HCT116 (cell line): Measurements from ENCODE around the gene CDKAL1. TPM values are rescaled to one million over a fixed set of nuclear protein-coding genes. Genes with fewer than 3 reads are reported as not detected.

Experiments
- ATAC-seq: fragments of 200-7000 bp; cut with Tn5 transposase; 2 replicates; pipeline ENCODE4 v1.9.1; 2020; ENCODE audit warnings: mild to moderate bottlenecking, moderate library complexity
- BruUV-seq: library from RNA; stranded (reverse); fragments of 400-500 nt; replicated peaks from 2 replicates; lab custom pipeline; 2021; lab: Mats Ljungman, UMichigan
- CTCF ChIA-PET: fragments of 300-600 bp; sonication (Branson Sonifier 250); formaldehyde crosslinking; loops from one replicate; lab custom pipeline; 2021; ENCODE audit warnings: antibody characterized with exemption; lab: Charles Lee
- POLR2A ChIA-PET: fragments of 300-600, 350-600 bp; sonication (Branson Sonifier 250); formaldehyde crosslinking; loops from one replicate; lab custom pipeline; 2021; ENCODE audit warnings: antibody characterized with exemption; lab: Charles Lee
- RAD21 ChIA-PET, 2 experiments: fragments of 300-600 bp; sonication (Branson Sonifier 250); formaldehyde crosslinking; loops; one replicate each; lab custom pipeline; 2023; ENCODE audit warnings: low total read pairs in 2 of 2; ENCODE audit not compliant: uncharacterized antibody in 2 of 2, unreplicated experiment in 2 of 2, low non-redundant PET in 1 of 2; lab: Charles Lee
- DNase-seq: peaks from one replicate; pipeline ENCODE4 v3.0.0-alpha.2; 2010; ENCODE audit warnings: low read depth, low spot score
- H2AFZ ChIP-seq: fragments of 200-600 bp; shearing (Covaris generic), sonication (generic); 2 replicates; pipeline ENCODE4 v1.6.1; 2017; ENCODE audit warnings: low read depth, mixed run types, mixed read lengths, antibody characterized with exemption, low read length; ENCODE audit not compliant: poor library complexity, severe bottlenecking
- H3K27ac ChIP-seq: 2 replicates; pipeline ENCODE4 v1.5.1; 2012; ENCODE audit warnings: low read depth, low read length
- H3K27me3 ChIP-seq: fragments of 200-600 bp; sonication (generic); 2 replicates; pipeline ENCODE4 v1.6.1; 2016; ENCODE audit warnings: mixed run types, low read length, mixed read lengths; ENCODE audit not compliant: insufficient read depth
- H3K36me3 ChIP-seq, 2 experiments: fragments of 200-500 bp in 1 of 2; fragments of 200-600 bp in 1 of 2; sonication (Bioruptor generic) in 1 of 2; sonication (generic) in 1 of 2; 2 replicates each; pipeline versions ENCODE4 v1.5.1 to v1.6.1; 2014 to 2016; ENCODE audit warnings: low read length in 2 of 2, inconsistent platforms in 1 of 2, mixed read lengths in 1 of 2, mixed run types in 1 of 2; ENCODE audit not compliant: insufficient read depth in 2 of 2, control insufficient read depth in 1 of 2
- H3K4me1 ChIP-seq, 2 experiments: fragments of 200-600 bp in 1 of 2; sonication (generic) in 1 of 2; 2 replicates each; pipeline versions ENCODE4 v1.5.1 to v1.6.1; 2012 to 2017; ENCODE audit warnings: low read length in 2 of 2, inconsistent platforms in 1 of 2, mild to moderate bottlenecking in 1 of 2, mixed read lengths in 1 of 2, mixed run types in 1 of 2, moderate library complexity in 1 of 2; ENCODE audit not compliant: insufficient read depth in 2 of 2, control insufficient read depth in 1 of 2
- H3K4me2 ChIP-seq: fragments of 200-600 bp; sonication (generic); 2 replicates; pipeline ENCODE4 v1.6.1; 2017; ENCODE audit warnings: mixed run types, low read length, mixed read lengths
- H3K4me3 ChIP-seq, 2 experiments: fragments of 200-600 bp in 1 of 2; sonication (generic) in 1 of 2; replicated peaks in 1 of 2; 2 replicates each; pipeline ENCODE4 v1.5.1; 2011 to 2016; ENCODE audit warnings: low read length in 2 of 2, control low read depth in 1 of 2, low read depth in 1 of 2, mild to moderate bottlenecking in 1 of 2, mixed read lengths in 1 of 2, mixed run types in 1 of 2
- H3K79me2 ChIP-seq: fragments of 200-600 bp; sonication (generic); 2 replicates; pipeline ENCODE4 v1.6.1; 2017; ENCODE audit warnings: mild to moderate bottlenecking, mixed run types, low read length, moderate library complexity, mixed read lengths; ENCODE audit not compliant: insufficient read depth
- H3K9ac ChIP-seq: fragments of 200-600 bp; sonication (generic); 2 replicates; pipeline ENCODE4 v1.6.1; 2016; ENCODE audit warnings: low read length, mixed read lengths
- H3K9me2 ChIP-seq: fragments of 200-600 bp; sonication (generic), shearing (Covaris generic); 2 replicates; pipeline ENCODE4 v1.6.1; 2017; ENCODE audit warnings: mixed run types, mild to moderate bottlenecking, moderate library complexity; ENCODE audit not compliant: insufficient read depth
- H3K9me3 ChIP-seq, 2 experiments: fragments of 200-500 bp in 1 of 2; fragments of 200-600 bp in 1 of 2; sonication (Bioruptor generic) in 1 of 2; sonication (generic) in 1 of 2; 2 replicates each; pipeline ENCODE4 v1.6.1; 2014 to 2017; ENCODE audit warnings: low read length in 2 of 2, mixed read lengths in 2 of 2, inconsistent platforms in 1 of 2, low read depth in 1 of 2, mild to moderate bottlenecking in 1 of 2, mixed run types in 1 of 2, moderate library complexity in 1 of 2; ENCODE audit not compliant: control insufficient read depth in 1 of 2, insufficient read depth in 1 of 2
- H4K20me1 ChIP-seq: fragments of 200-600 bp; sonication (generic), shearing (Covaris generic); 2 replicates; pipeline ENCODE4 v1.6.1; 2017; ENCODE audit warnings: mixed run types, mild to moderate bottlenecking, moderate library complexity; ENCODE audit not compliant: insufficient read depth
- ATF3 ChIP-seq: IDR thresholded peaks from 2 replicates; pipeline ENCODE4 v1.6.1; 2012
- CBX3 ChIP-seq: IDR thresholded peaks from 2 replicates; pipeline ENCODE4 v1.6.1; 2012; ENCODE audit warnings: low read depth
- CEBPB ChIP-seq: IDR thresholded peaks from 2 replicates; pipeline ENCODE4 v1.6.1; 2012; ENCODE audit warnings: low read depth
- CTCF ChIP-seq, 3 experiments: fragments of 200-600 bp in 1 of 3; sonication (generic) in 1 of 3; IDR thresholded peaks in 2 of 3; conservative IDR thresholded peaks in 1 of 3; 2 replicates each; pipeline ENCODE4 v1.5.1; 2012 to 2017; ENCODE audit warnings: low read depth in 2 of 3, low read length in 2 of 3, antibody characterized with exemption in 1 of 3, borderline replicate concordance in 1 of 3, control low read depth in 1 of 3, mild to moderate bottlenecking in 1 of 3, mixed read lengths in 1 of 3, mixed run types in 1 of 3, moderate library complexity in 1 of 3; ENCODE audit not compliant: insufficient read depth in 1 of 3
- EGR1 ChIP-seq: IDR thresholded peaks from 2 replicates; pipeline ENCODE4 v1.6.1; 2012; ENCODE audit warnings: low read depth
- ELF1 ChIP-seq: IDR thresholded peaks from 2 replicates; pipeline ENCODE4 v1.6.1; 2012; ENCODE audit warnings: low read depth, borderline replicate concordance
- EZH2 ChIP-seq: fragments of 200-600 bp; sonication (generic); IDR thresholded peaks from 2 replicates; pipeline ENCODE4 v1.6.1; 2017; ENCODE audit warnings: antibody characterized with exemption, mixed run types
- EZH2phosphoT487 ChIP-seq: fragments of 200-600 bp; IDR thresholded peaks from 2 replicates; pipeline ENCODE4 v1.6.1; 2018; ENCODE audit warnings: antibody characterized with exemption, borderline replicate concordance
- MAX ChIP-seq: IDR thresholded peaks from 2 replicates; pipeline ENCODE4 v1.6.1; 2012
- POLR2A ChIP-seq: IDR thresholded peaks from 2 replicates; pipeline ENCODE4 v1.7.0; 2011; ENCODE audit warnings: borderline replicate concordance; ENCODE audit not compliant: insufficient read depth, insufficient read length; ENCODE audit errors: extremely low read depth
- POLR2AphosphoS5 ChIP-seq: IDR thresholded peaks from 2 replicates; pipeline ENCODE4 v1.6.1; 2011; ENCODE audit warnings: mild to moderate bottlenecking, low read depth, low read length, moderate library complexity
- RAD21 ChIP-seq: IDR thresholded peaks from 2 replicates; pipeline ENCODE4 v1.6.1; 2012; ENCODE audit warnings: low read depth, mild to moderate bottlenecking
- REST ChIP-seq: IDR thresholded peaks from 2 replicates; pipeline ENCODE4 v1.6.1; 2012; ENCODE audit warnings: low read depth
- SIN3A ChIP-seq: IDR thresholded peaks from 2 replicates; pipeline ENCODE4 v1.6.1; 2012; ENCODE audit warnings: low read depth
- SP1 ChIP-seq: IDR thresholded peaks from 2 replicates; pipeline ENCODE4 v1.6.1; 2012; ENCODE audit warnings: low read depth
- SRF ChIP-seq: IDR thresholded peaks from 2 replicates; pipeline ENCODE4 v1.6.1; 2012; ENCODE audit warnings: low read depth
- TCF7L2 ChIP-seq: IDR thresholded peaks from 2 replicates; pipeline ENCODE4 v1.7.0; 2011; ENCODE audit warnings: borderline replicate concordance, inconsistent platforms; ENCODE audit not compliant: insufficient read depth, insufficient read length; ENCODE audit errors: extremely low read depth
- ZBTB33 ChIP-seq: IDR thresholded peaks from 2 replicates; pipeline ENCODE4 v1.6.1; 2011; ENCODE audit warnings: mild to moderate bottlenecking, low read length, moderate library complexity; ENCODE audit not compliant: insufficient replicate concordance; ENCODE audit errors: extremely low read depth
- ZFX ChIP-seq: fragments of 450-650 bp; IDR thresholded peaks from 2 replicates; pipeline ENCODE4 v1.6.1; 2017
- ZNF274 ChIP-seq: fragments of 200-500 bp; sonication (Bioruptor generic); IDR thresholded peaks from 2 replicates; pipeline ENCODE4 v1.6.1; 2014; ENCODE audit warnings: mild to moderate bottlenecking, low read depth, low read length, inconsistent platforms
- intact Hi-C: fragments of 100-400 bp; cut with micrococcal nuclease; formaldehyde crosslinking; loops from 2 replicates; pipeline ENCODE4 v1.10.0; 2022
- total RNA-seq: library from RNA; stranded (reverse); gene quantifications from one replicate; pipeline ENCODE4 v1.2.1, GENCODE V29; 2021; ENCODE audit not compliant: unreplicated experiment

Gene CDKAL1
- total RNA-seq, 1 experiment from 2014 or later = 14.9 TPM

- Histone ChIP-seq H3K79me2 (no peaks in the 10 kb centered on the region), H3K36me3 (no peaks in the 10 kb centered on the region), H3K4me1 (peaks cover 15 to 18% of the 10 kb centered on the region in 2 experiments), H2AFZ (no peak overlapping the region), H3K9ac (no peak overlapping the region), H4K20me1 (no peaks in the 10 kb centered on the region), H3K4me2 (no peak overlapping the region), H3K27me3 (no peaks in the 10 kb centered on the region), H3K9me3 (no peaks in the 10 kb centered on the region), H3K9me2 (no peaks in the 10 kb centered on the region)
- CTCF ChIA-PET = no interaction called here
- no peak for ATAC-seq
- POLR2A ChIA-PET = no interaction called here
- intact Hi-C loops = no loop called here
- DNase-seq = no peak
- TF ChIP-seq MAX = no peak
- TF ChIP-seq CEBPB = no peak
- no peak for TF ChIP-seq ATF3
- no peak for TF ChIP-seq TCF7L2
- no peak for TF ChIP-seq RAD21
- no peak for TF ChIP-seq CBX3
- TF ChIP-seq EZH2 = no peak
- no peak for TF ChIP-seq REST
- no peak for TF ChIP-seq POLR2A
- TF ChIP-seq POLR2AphosphoS5 = no peak
- TF ChIP-seq EZH2phosphoT487 = no peak
- TF ChIP-seq SP1 = no peak
- TF ChIP-seq ZBTB33 = no peak
- TF ChIP-seq SIN3A = no peak
- no peak for TF ChIP-seq SRF
- no peak for TF ChIP-seq ZFX
- no peak for TF ChIP-seq CTCF (IDR thresholded peaks at IDR 0.05 in 2 of 3, conservative IDR thresholded peaks at IDR 0.05 in 1 of 3; ENCODE audit: borderline replicate concordance in 1 of 3, insufficient read depth in 1 of 3, low read depth in 2 of 3, low read length in 2 of 3)
- TF ChIP-seq EGR1 = no peak
- TF ChIP-seq ELF1 = no peak
- TF ChIP-seq ZNF274 = no peak
- TF ChIP-seq, all 23 proteins: peak for 0
- no peak overlapping the region for H3K27ac ChIP-seq
- no peak overlapping the region for H3K4me3 ChIP-seq
- BruUV-seq = no TSS peak
- RAD21 ChIA-PET = no interaction called here
Observed at GRCh38 chr6:21158873-21159272, 624.6 kb downstream of the CDKAL1 start.
